ENCODE data around the gene HTR1B.

HTR1B gene

DNA sequence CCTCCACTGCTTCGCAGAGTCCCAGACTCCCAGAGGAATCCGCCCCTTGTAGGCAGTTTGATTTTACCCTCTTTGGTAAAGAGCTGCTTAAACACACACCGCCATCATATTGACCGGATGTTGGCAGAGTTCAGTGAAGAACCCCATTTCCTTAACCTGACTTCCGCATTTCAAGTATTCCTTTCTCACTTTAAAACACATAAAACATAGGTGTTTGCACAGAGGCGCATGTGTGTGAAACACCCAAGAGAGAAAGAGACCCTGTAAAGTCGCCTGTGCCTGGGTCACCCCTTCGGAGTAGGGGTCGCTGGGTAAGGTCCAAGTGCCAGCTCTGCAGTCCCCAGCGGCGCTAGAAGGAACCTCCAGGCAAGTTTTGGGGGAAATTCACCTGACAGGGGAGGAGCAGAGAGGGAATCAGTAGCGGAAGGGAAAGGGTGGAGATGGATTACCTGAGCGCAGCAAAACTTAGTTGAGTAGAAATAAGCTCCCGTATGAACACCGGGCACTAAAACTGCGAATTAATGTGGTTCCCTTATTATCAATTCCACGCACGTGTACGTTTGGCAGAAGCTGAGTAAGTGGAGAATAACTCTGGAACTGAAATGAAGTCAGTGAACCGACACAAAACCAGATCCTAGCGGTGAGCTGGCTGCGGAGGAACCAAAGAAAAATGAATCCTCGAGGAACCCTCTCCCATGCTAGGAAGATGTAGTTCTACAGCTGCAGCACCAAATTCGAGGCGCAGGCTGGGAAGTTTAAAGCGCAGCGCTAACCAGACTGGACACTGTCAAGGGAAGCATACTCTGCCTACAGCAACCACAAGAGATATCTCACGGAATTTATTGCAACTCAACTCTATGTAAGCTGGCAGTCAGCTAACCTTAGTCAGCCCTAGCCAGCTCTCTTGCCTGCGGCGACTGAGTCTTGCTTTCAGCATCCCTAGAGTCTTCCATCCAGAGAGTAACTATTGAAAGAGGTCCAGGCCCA is 3.5 kb upstream of the HTR1B start:
- Histone ChIP-seq H3K27me3 (peaks cover 54% of the 10 kb centered on the region), H3K4me1 (no peaks in the 10 kb centered on the region), H3K4me3 (ENCODE audit: low read depth, low read length) (peak overlapping the region; percentile 52), H3K9me3 (no peaks in the 10 kb centered on the region; the same call in 1 of the 2 replicates), H3K36me3 (no peaks in the 10 kb centered on the region)
- no peak for DNase-seq
- TF ChIP-seq, protein P1, sequence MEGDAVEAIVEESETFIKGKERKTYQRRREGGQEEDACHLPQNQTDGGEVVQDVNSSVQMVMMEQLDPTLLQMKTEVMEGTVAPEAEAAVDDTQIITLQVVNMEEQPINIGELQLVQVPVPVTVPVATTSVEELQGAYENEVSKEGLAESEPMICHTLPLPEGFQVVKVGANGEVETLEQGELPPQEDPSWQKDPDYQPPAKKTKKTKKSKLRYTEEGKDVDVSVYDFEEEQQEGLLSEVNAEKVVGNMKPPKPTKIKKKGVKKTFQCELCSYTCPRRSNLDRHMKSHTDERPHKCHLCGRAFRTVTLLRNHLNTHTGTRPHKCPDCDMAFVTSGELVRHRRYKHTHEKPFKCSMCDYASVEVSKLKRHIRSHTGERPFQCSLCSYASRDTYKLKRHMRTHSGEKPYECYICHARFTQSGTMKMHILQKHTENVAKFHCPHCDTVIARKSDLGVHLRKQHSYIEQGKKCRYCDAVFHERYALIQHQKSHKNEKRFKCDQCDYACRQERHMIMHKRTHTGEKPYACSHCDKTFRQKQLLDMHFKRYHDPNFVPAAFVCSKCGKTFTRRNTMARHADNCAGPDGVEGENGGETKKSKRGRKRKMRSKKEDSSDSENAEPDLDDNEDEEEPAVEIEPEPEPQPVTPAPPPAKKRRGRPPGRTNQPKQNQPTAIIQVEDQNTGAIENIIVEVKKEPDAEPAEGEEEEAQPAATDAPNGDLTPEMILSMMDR (IDR thresholded peaks at IDR 0.05; ENCODE audit: low read depth, low read length), result no peak

DNA sequence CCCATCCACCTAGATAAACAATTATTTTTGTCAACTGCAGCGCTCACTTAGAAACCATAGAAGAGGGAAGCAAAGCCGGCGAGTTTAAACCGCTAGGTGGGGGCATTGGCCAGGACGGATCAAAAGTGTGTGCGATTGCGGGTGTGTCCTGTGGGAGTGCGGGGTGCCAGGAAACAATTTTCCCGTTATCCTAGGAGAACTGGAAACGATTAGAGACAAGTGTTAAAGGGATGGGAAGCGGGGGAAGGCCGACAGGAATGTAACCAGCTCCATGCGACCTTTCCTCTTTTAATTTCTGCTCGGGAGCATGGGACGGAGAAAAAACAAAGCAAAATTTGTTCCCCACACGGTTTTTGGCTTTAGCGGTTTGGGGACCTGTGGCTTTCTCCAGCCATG is 2.8 kb upstream of the HTR1B start:
- H3K4me1 ChIP-seq, result no peaks in the 10 kb centered on the region
- DNase-seq, result peak; percentile 59
- no peaks in the 10 kb centered on the region for H3K36me3 ChIP-seq
- peak overlapping the region; percentile 52 for H3K4me3 ChIP-seq (ENCODE audit: low read depth, low read length)
- TF ChIP-seq, protein P1 (IDR thresholded peaks at IDR 0.05; ENCODE audit: low read depth, low read length), result peak; percentile 79
- no peaks in the 10 kb centered on the region; the same call in 1 of the 2 replicates for H3K9me3 ChIP-seq
- H3K27me3 ChIP-seq, result peaks cover 58% of the 10 kb centered on the region

GRCh38 chr6:77464495-77464867 is 1.2 kb upstream of the HTR1B start:
- Histone ChIP-seq H3K36me3 (no peaks in the 10 kb centered on the region), H3K4me1 (no peaks in the 10 kb centered on the region), H3K4me3 (ENCODE audit: low read depth, low read length) (peak overlapping the region; percentile 34), H3K27me3 (peaks cover 64% of the 10 kb centered on the region), H3K9me3 (no peaks in the 10 kb centered on the region; the same call in 1 of the 2 replicates)
- DNase-seq, result no peak
- TF ChIP-seq, protein P1 (IDR thresholded peaks at IDR 0.05; ENCODE audit: low read depth, low read length), result no peak

GRCh38 chr6:77463861-77464494 is 687 bp upstream of the HTR1B start:
- Histone ChIP-seq H3K9me3 (no peaks in the 10 kb centered on the region; the same call in 1 of the 2 replicates), H3K27me3 (peaks cover 64% of the 10 kb centered on the region), H3K4me3 (ENCODE audit: low read depth, low read length) (peak overlapping the region; percentile 34), H3K4me1 (no peaks in the 10 kb centered on the region), H3K36me3 (no peaks in the 10 kb centered on the region)
- no peak for DNase-seq
- TF ChIP-seq, protein P1 (IDR thresholded peaks at IDR 0.05; ENCODE audit: low read depth, low read length), result no peak

GRCh38 chr6:77462359-77463307 is 658 bp downstream of the HTR1B start:
- Histone ChIP-seq H3K9me3 (no peaks in the 10 kb centered on the region; the same call in 1 of the 2 replicates), H3K27me3 (peaks cover 70% of the 10 kb centered on the region), H3K36me3 (no peaks in the 10 kb centered on the region), H3K4me1 (no peaks in the 10 kb centered on the region), H3K4me3 (ENCODE audit: low read depth, low read length) (no peak overlapping the region)
- TF ChIP-seq, protein P1 (IDR thresholded peaks at IDR 0.05; ENCODE audit: low read depth, low read length), result no peak
- no peak for DNase-seq
